Aorta (tissue), 5 donors: ENCODE data around the gene LEKR1. TPM values are rescaled to one million over a fixed set of nuclear protein-coding genes. Genes with fewer than 3 reads are reported as not detected.

Experiments
- ATAC-seq: fragments of 200-7000 bp; cut with Tn5 transposase; one replicate; pipeline ENCODE4 v1.9.1; 2022; ENCODE audit warnings: moderate library complexity; ENCODE audit not compliant: low FRiP score
- DNase-seq, 2 donors: peaks; one replicate each; pipeline ENCODE4 v3.0.0-alpha.2; 2020
- H3K27ac ChIP-seq, 2 donors: one replicate each; pipeline ENCODE4 v1.5.1; 2013; ENCODE audit warnings: low read length in 2 of 2, mild to moderate bottlenecking in 2 of 2, moderate library complexity in 2 of 2, control low read depth in 1 of 2, inconsistent platforms in 1 of 2, low read depth in 1 of 2
- H3K27me3 ChIP-seq, 2 donors: one replicate each; pipeline ENCODE4 v1.6.1; 2013; ENCODE audit warnings: control low read depth in 1 of 2, low read length in 1 of 2, mild to moderate bottlenecking in 1 of 2, moderate library complexity in 1 of 2; ENCODE audit not compliant: insufficient read depth in 2 of 2, control insufficient read depth in 1 of 2
- H3K36me3 ChIP-seq, 2 donors: one replicate each; pipeline ENCODE4 v1.6.1; 2013; ENCODE audit warnings: control low read depth in 1 of 2, low read length in 1 of 2, mild to moderate bottlenecking in 1 of 2; ENCODE audit not compliant: insufficient read depth in 2 of 2, control insufficient read depth in 1 of 2
- H3K4me1 ChIP-seq, 2 donors: one replicate each; pipeline ENCODE4 v1.6.1; 2013; ENCODE audit warnings: low read length in 2 of 2, control low read depth in 1 of 2, mild to moderate bottlenecking in 1 of 2, moderate library complexity in 1 of 2; ENCODE audit not compliant: insufficient read depth in 2 of 2, control insufficient read depth in 1 of 2
- H3K4me3 ChIP-seq, 2 donors: one replicate each; pipeline ENCODE4 v1.5.1; 2013; ENCODE audit warnings: low read length in 2 of 2, control low read depth in 1 of 2, mild to moderate bottlenecking in 1 of 2
- H3K9me3 ChIP-seq: one replicate; pipeline ENCODE4 v1.6.1; 2013; ENCODE audit warnings: mild to moderate bottlenecking, low read length; ENCODE audit not compliant: control insufficient read depth
- WGBS, 2 donors: extraction: QIAGEN DNeasy Blood & Tissue Kit; methylation state at CpG; one replicate each; pipeline ENCODE4 v1.1.7; 2013; 5-methylcytosine and 5-hydroxymethylcytosine counted together
- intact Hi-C, 2 donors: fragments of 100-400 bp; cut with DNase I; formaldehyde crosslinking; loops; one replicate each; pipeline versions ENCODE4 v1.14.2 to v1.15.0; 2022
- polyA plus RNA-seq, 2 donors: library from polyadenylated mRNA; stranded (reverse); fragments of 200-250 nt; gene quantifications; one replicate each; pipeline ENCODE4 v1.2.3, GENCODE V29; 2013
- total RNA-seq, 2 donors: library from RNA; stranded (reverse); fragmentation: NEBNext Ultra II Directional; extraction: Animal tissue kit (Norgen Biotek cat#: 25700); gene quantifications; one replicate each; pipeline ENCODE4 v1.2.1, GENCODE V29; 2021
- donor health status: healthy with polysubstance abuse.
- donor health status: Bipolar disorder and iron deficiency.
- donor health status: DM: no; HTN: no; CAD: no.
- donor health status: DM: no; HTN: no; CAD: no.
- donor health status: DM: yes; HTN: yes; CAD: no.

Gene LEKR1
- total and polyA plus RNA-seq, 4 donors = 0.30 to 1.3 TPM; not detected in 2

DNA sequence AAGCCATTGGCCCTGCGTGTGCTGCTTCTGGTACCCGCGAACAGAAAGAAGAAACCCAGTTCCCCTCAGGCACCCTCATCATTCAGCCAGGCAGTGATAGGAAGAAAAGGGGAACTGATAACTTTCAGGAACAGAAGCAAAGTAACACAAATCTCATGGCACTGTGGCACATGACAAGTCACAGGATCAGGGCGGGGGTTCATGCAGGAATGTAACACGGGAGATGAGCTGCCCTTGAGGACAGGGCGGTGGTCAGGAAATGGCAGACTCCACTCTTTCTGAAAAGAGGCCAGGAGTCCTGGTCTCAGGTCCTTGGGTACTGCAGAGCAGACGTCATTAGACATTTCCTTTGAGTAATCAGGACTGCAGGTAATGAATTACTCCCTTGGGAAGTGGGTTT is 238.2 kb downstream of the LEKR1 start:
- intact Hi-C loops = no loop called here
- 73 to 76% methylated on average over 7 of the region's 7 CpGs for WGBS, 2 donors

DNA sequence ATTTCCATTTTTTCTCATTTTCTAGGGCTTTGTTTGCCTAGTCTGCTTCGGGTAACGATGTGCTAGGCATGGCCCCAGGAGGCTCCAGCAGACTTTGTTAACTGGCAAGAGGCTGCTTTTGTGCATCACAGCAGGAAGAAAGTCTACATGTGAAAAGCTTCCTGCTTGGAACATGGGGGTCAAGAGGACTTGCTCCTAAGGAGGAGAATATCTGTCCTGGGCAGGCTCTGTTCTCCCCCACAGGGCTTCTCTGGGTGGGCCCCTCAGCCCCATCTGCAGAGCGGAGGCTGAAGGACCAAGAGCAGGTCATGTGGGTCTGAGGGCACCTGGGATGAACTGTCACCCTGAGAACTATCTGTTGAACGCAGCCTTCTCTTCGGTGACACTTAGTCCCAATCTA is 239.0 kb downstream of the LEKR1 start:
- DNase-seq (no peak), ATAC-seq (no peak)
- WGBS, 2 donors = 85 to 89% methylated on average over 5 of the region's 5 CpGs
- no peaks in the 10 kb centered on the region for H3K4me1 ChIP-seq
- H3K9me3 ChIP-seq = no peaks in the 10 kb centered on the region
- intact Hi-C loops = no loop called here
- H3K36me3 ChIP-seq = no peaks in the 10 kb centered on the region
- no peak overlapping the region for H3K27ac ChIP-seq
- H3K27me3 ChIP-seq = no peaks in the 10 kb centered on the region
- H3K4me3 ChIP-seq = no peak overlapping the region

More for the DNA sequence above, 238.2 kb downstream of the LEKR1 start:
- H3K4me3 ChIP-seq = no peak overlapping the region
- no peaks in the 10 kb centered on the region for H3K4me1 ChIP-seq
- no peaks in the 10 kb centered on the region for H3K9me3 ChIP-seq
- DNase-seq = peak in 1 of 2 donors; percentile 73
- no peaks in the 10 kb centered on the region for H3K36me3 ChIP-seq
- H3K27me3 ChIP-seq = no peaks in the 10 kb centered on the region
- H3K27ac ChIP-seq = no peak overlapping the region
- no peak for ATAC-seq

DNA sequence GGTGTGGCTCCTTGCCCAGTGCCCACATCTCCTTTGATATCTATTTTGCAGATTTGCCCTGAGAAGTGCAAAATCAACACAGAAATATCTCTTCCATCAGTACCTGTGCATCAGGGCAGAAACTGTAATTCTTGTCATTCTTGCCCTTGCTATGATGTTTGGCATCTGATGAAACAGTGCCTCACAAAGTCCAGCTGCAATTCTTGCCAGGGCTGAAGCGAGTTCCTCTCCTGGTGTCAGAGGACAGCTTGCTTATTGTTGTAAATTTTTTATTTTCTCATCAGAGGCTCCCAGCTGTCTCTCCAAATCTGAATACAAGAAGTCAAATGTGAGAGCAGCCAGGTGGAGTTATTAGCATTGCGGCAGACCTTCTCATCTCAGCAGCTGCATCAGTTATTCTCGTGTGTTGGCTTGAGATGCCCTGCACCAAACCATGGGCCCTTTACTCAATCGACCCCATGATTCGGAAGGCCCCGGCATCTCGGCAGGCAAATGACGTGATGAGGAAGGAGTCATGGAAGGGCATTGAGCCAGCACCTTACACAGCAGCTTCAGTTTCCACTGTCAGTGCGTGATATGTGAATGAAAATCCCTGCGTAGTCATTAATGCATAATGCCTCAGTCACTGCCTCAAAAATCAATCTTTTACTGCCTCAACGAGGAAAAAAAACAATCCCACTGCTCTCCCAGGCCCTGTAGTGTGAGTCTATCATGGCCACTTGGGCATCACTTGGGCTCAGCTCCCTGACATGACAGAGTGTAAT is 240.4 kb downstream of the LEKR1 start:
- Histone ChIP-seq H3K4me1 (no peaks in the 10 kb centered on the region), H3K36me3 (no peaks in the 10 kb centered on the region), H3K27me3 (no peaks in the 10 kb centered on the region), H3K9me3 (no peaks in the 10 kb centered on the region), H3K27ac (no peak overlapping the region), H3K4me3 (no peak overlapping the region)
- ATAC-seq (no peak), DNase-seq (no peak)
- intact Hi-C loops = no loop called here
- 89 to 91% methylated on average over 11 of the region's 11 CpGs for WGBS, 2 donors

DNA sequence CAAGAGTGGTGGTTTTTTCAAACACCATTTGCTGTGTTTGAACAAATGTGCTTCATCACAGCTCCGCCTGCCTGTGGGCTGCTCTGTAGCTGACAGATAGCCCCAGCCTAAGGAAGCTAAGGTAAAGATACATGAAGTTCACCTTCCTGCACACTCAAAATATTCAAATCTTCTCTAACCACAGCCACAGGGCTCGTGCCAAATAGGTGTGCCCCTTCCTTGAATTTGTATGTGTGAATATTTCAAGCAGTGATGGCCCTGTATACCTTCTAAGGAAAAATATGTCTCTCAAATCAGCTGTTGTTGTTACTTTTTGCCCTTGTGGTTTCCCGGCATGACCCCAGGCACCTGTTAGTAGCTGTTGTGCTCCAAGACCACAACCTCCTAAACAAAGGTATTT is 241.0 kb downstream of the LEKR1 start:
- ATAC-seq = no peak
- intact Hi-C loops = no loop called here

DNA sequence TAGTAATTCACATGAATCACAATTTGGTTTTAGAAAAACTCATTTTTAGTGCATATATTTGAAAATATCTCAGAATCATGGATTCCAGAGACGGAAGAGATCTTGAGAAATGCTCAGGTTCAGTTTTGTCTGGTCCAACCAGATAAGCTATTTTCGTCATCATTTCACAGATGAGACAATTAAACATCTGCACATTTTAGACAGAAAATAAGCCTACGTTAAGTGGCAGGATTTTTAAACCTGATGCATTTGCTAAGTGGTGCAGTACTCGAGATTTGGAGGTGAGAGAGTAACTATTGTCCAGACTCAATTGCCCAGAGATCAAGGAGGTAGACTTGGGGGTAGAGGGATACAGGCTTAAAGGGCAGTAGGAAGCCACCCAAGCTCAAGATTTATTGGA is 243.3 kb downstream of the LEKR1 start:
- intact Hi-C loops = no loop called here
- no peak for ATAC-seq

More for the DNA sequence above, 241.0 kb downstream of the LEKR1 start:
- Histone ChIP-seq H3K4me1 (no peaks in the 10 kb centered on the region), H3K27ac (no peak overlapping the region), H3K9me3 (no peaks in the 10 kb centered on the region), H3K4me3 (no peak overlapping the region), H3K27me3 (no peaks in the 10 kb centered on the region), H3K36me3 (no peaks in the 10 kb centered on the region)
- DNase-seq = no peak
- 97 to 98% methylated on average over 3 of the region's 3 CpGs for WGBS, 2 donors

DNA sequence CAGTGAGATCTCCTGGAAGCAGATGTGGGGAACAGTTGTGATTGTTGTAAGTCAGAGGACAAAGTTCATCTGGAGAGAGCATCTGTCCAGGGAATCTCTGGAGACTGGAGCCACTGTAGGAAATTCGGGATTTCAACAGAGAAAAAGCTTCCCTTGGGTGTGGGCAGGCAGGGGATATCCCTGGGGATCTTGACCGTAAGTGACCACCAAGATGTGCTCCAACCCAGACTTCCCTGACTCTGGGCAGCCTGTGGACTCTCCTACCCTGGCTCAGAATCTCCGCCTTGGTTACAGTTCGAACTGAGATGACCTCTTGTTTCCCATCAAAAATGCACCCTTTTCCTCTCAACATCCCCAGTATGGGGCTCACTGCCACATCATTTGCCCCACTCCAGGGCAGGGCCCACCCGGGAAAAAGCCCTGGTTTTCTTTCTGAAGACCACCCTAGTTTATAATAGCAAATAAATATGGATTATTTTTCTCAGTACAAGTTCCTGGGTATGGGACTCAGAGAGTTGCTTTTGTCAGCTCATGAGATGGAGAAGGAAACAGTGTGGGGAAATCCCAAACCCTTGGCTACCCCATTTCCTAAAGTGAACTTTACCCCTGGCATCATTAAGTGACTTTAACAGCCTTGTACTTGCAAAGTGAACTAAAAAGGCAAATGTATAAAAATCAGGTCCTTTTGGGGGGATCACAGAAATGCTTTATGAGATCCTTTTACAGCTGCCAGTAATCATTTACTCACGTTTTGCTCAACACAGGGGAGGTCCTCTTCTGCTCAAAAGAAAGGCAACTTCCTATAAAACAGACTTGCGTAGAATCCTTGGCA is 243.9 kb downstream of the LEKR1 start:
- no peaks in the 10 kb centered on the region for H3K4me1 ChIP-seq
- intact Hi-C loops = loop anchor here (10.0 kb wide), 2 partner anchors 175 to 235 kb away; no protein-coding TSS in a partner anchor
- ATAC-seq (peak; percentile 40), DNase-seq (no peak)
- peak overlapping the region in 1 of 2 donors; percentile 28 for H3K27ac ChIP-seq
- no peaks in the 10 kb centered on the region for H3K9me3 ChIP-seq
- H3K36me3 ChIP-seq = no peaks in the 10 kb centered on the region
- no peak overlapping the region for H3K4me3 ChIP-seq
- no peaks in the 10 kb centered on the region for H3K27me3 ChIP-seq
- WGBS, 2 donors = 68 to 70% methylated on average over 7 of the region's 7 CpGs

More for the DNA sequence above, 243.3 kb downstream of the LEKR1 start:
- no peak overlapping the region for H3K4me3 ChIP-seq
- H3K27ac ChIP-seq = no peak overlapping the region
- no peak for DNase-seq
- 95 to 98% methylated on average over 4 of the region's 4 CpGs for WGBS, 2 donors
- H3K27me3 ChIP-seq = no peaks in the 10 kb centered on the region
- no peaks in the 10 kb centered on the region for H3K36me3 ChIP-seq
- no peaks in the 10 kb centered on the region for H3K4me1 ChIP-seq
- H3K9me3 ChIP-seq = no peaks in the 10 kb centered on the region

DNA sequence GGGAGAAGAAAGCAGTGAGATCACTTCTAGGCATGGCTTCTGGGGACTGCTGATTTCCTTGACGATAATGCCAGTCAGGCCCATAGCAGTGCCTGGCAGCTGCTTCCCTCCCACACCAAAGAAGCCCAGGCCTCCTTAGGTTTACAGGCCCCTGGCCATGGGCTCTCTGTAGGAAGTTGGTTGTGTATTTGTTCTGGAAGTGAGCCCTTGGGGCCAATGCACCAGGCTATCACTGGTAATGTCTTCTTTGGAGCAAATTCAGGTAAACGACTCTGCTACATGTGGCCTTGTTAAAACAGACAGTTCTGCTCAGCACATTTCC is 244.5 kb downstream of the LEKR1 start:
- Histone ChIP-seq H3K36me3 (no peaks in the 10 kb centered on the region), H3K27ac (peak overlapping the region; percentile 28 to 42), H3K9me3 (no peaks in the 10 kb centered on the region), H3K27me3 (no peaks in the 10 kb centered on the region), H3K4me3 (no peak overlapping the region), H3K4me1 (no peaks in the 10 kb centered on the region)
- DNase-seq (peak in 1 of 2 donors; percentile 64), ATAC-seq (no peak)
- intact Hi-C loops = loop anchor here (10.0 kb wide), 2 partner anchors 176 to 236 kb away; no protein-coding TSS in a partner anchor
- WGBS, 2 donors = 5 to 7% methylated on average over 2 of the region's 2 CpGs

DNA sequence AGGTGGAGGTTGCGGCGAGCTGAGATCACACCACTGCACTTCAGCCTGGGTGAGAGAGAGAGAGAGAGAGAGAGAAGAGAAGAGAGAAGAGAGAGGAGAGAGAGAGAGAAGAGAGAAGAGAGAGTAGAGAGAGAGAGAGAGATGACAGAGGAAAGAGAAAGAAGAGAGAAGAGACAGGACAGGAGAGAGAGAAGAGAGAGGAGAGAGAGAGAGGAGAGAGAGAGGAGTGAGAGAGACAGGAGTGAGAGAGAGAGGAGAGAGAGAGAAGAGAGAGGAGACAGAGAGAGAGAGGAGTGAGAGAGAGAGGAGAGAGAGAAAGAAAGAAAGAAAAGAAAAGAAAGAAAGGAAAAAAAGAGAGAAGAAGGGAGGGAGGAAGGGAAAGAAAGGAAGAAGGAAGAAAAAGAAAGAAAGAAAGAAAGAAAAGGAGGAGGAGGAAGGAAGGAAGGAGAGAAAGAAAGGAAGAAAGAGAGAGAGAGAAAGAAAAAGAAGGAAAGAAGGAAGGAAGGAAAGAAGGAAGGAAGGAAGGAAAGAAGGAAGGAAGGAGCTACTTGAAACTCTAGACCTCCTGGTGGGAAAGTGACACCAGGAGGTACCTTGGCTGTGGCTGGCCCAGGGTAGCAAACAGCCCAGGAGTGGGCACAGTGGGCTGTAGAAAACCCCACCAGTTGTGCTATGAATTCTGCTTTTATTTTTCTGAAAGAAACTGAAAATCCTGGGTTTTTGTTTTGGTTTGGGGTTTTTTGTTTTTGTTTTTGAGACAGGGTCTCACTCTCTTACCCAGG is 245.8 kb downstream of the LEKR1 start:
- intact Hi-C loops = loop anchor here (10.0 kb wide), 2 partner anchors 177 to 237 kb away; no protein-coding TSS in a partner anchor
- DNase-seq (no peak), ATAC-seq (no peak)
- H3K27me3 ChIP-seq = no peaks in the 10 kb centered on the region
- H3K27ac ChIP-seq = no peak overlapping the region
- no peaks in the 10 kb centered on the region for H3K9me3 ChIP-seq
- H3K36me3 ChIP-seq = no peaks in the 10 kb centered on the region
- H3K4me1 ChIP-seq = no peaks in the 10 kb centered on the region
- no peak overlapping the region for H3K4me3 ChIP-seq
- WGBS, 2 donors = 96 to 99% methylated on average over 2 of the region's 2 CpGs
